Measurements from ENCODE around the gene LHPP.
A peak's percentile ranks its signal among the peaks of the same experiment; 100 is the strongest.

The LHPP gene

GRCh38 chr10:124509880-124510632 lies 48.4 kb downstream of the LHPP start:
- Histone ChIP-seq H2BK12ac (ENCODE audit: low read length in 2 of 2) (no peak overlapping the region), H3K14ac (ENCODE audit: low read length in 2 of 2) (no peak overlapping the region), H2AK5ac (ENCODE audit: low read length, severe bottlenecking) (no peak overlapping the region), H3K9me3 (ENCODE audit: control insufficient read depth, low read length) (no peaks in the 10 kb centered on the region), H2BK120ac (ENCODE audit: low read depth, low read length) (no peak overlapping the region), H2BK15ac (ENCODE audit: low read depth, poor library complexity, severe bottlenecking) (no peak overlapping the region), H3K9ac (ENCODE audit: low read length) (no peak overlapping the region), H3K18ac (ENCODE audit: low read depth in 1 of 2, low read length in 2 of 2) (no peak overlapping the region), H3K4me3 (ENCODE audit: insufficient read depth in 1 of 2, low read depth in 1 of 2, low read length in 2 of 2) (no peak overlapping the region), H3K23ac (ENCODE audit: low read length in 2 of 2) (no peak overlapping the region), H3K27me3 (ENCODE audit: control insufficient read depth in 1 of 2, insufficient read depth in 1 of 2, low read length in 2 of 2) (no peaks in the 10 kb centered on the region), H2BK5ac (ENCODE audit: low read depth, low read length, poor library complexity, severe bottlenecking) (no peak overlapping the region), H4K91ac (ENCODE audit: low read length) (no peak overlapping the region), H4K8ac (ENCODE audit: low read length) (no peak overlapping the region), H3K27ac (ENCODE audit: low read length, poor library complexity, severe bottlenecking) (no peak overlapping the region), H3K4ac (ENCODE audit: low read depth in 1 of 2, low read length in 2 of 2) (no peak overlapping the region), H2AFZ (ENCODE audit: low read depth, low read length) (no peak overlapping the region), H3K36me3 (ENCODE audit: control insufficient read depth in 1 of 2, insufficient read depth in 2 of 2, low read depth in 1 of 2, low read length in 2 of 2) (peaks cover 0 to 3% of the 10 kb centered on the region in 2 experiments), H3K4me1 (ENCODE audit: control insufficient read depth, insufficient read depth, low read depth, low read length) (no peaks in the 10 kb centered on the region), H3K79me1 (replicated peaks; ENCODE audit: low read length, poor library complexity, severe bottlenecking) (no peaks in the 10 kb centered on the region), H3K4me2 (ENCODE audit: low read length, poor library complexity, severe bottlenecking) (no peak overlapping the region)
- no peak for DNase-seq
- WGBS: 96% methylated on average over 27 of the region's 27 CpGs

GRCh38 chr10:124510759-124511158 lies 49.1 kb downstream of the LHPP start:
- Histone ChIP-seq H3K4me3 (ENCODE audit: insufficient read depth in 1 of 2, low read depth in 1 of 2, low read length in 2 of 2) (no peak overlapping the region), H3K18ac (ENCODE audit: low read depth in 1 of 2, low read length in 2 of 2) (no peak overlapping the region), H2BK5ac (ENCODE audit: low read depth, low read length, poor library complexity, severe bottlenecking) (no peak overlapping the region), H3K4me1 (ENCODE audit: control insufficient read depth, insufficient read depth, low read depth, low read length) (no peaks in the 10 kb centered on the region), H2AFZ (ENCODE audit: low read depth, low read length) (no peak overlapping the region), H3K9ac (ENCODE audit: low read length) (no peak overlapping the region), H3K14ac (ENCODE audit: low read length in 2 of 2) (no peak overlapping the region), H2AK5ac (ENCODE audit: low read length, severe bottlenecking) (no peak overlapping the region), H3K36me3 (ENCODE audit: control insufficient read depth in 1 of 2, insufficient read depth in 2 of 2, low read depth in 1 of 2, low read length in 2 of 2) (peaks cover 0 to 3% of the 10 kb centered on the region in 2 experiments), H3K79me1 (replicated peaks; ENCODE audit: low read length, poor library complexity, severe bottlenecking) (no peaks in the 10 kb centered on the region), H3K27me3 (ENCODE audit: control insufficient read depth in 1 of 2, insufficient read depth in 1 of 2, low read length in 2 of 2) (peaks cover 0 to 2% of the 10 kb centered on the region in 2 experiments), H3K4me2 (ENCODE audit: low read length, poor library complexity, severe bottlenecking) (no peak overlapping the region), H3K9me3 (ENCODE audit: control insufficient read depth, low read length) (no peaks in the 10 kb centered on the region), H2BK12ac (ENCODE audit: low read length in 2 of 2) (no peak overlapping the region), H4K91ac (ENCODE audit: low read length) (no peak overlapping the region), H3K4ac (ENCODE audit: low read depth in 1 of 2, low read length in 2 of 2) (no peak overlapping the region), H3K23ac (ENCODE audit: low read length in 2 of 2) (no peak overlapping the region), H3K27ac (ENCODE audit: low read length, poor library complexity, severe bottlenecking) (no peak overlapping the region), H2BK15ac (ENCODE audit: low read depth, poor library complexity, severe bottlenecking) (no peak overlapping the region), H2BK120ac (ENCODE audit: low read depth, low read length) (no peak overlapping the region), H4K8ac (ENCODE audit: low read length) (no peak overlapping the region)
- WGBS: 94% methylated on average over 10 of the region's 10 CpGs
- no peak for DNase-seq

GRCh38 chr10:124511205-124512039 lies 49.8 kb downstream of the LHPP start:
- Histone ChIP-seq H3K79me1 (replicated peaks; ENCODE audit: low read length, poor library complexity, severe bottlenecking) (no peaks in the 10 kb centered on the region), H3K14ac (ENCODE audit: low read length in 2 of 2) (no peak overlapping the region), H3K23ac (ENCODE audit: low read length in 2 of 2) (no peak overlapping the region), H3K36me3 (ENCODE audit: control insufficient read depth in 1 of 2, insufficient read depth in 2 of 2, low read depth in 1 of 2, low read length in 2 of 2) (peaks cover 0 to 3% of the 10 kb centered on the region in 2 experiments), H4K8ac (ENCODE audit: low read length) (peak overlapping the region; percentile 12), H3K4ac (ENCODE audit: low read depth in 1 of 2, low read length in 2 of 2) (no peak overlapping the region), H3K9ac (ENCODE audit: low read length) (no peak overlapping the region), H3K4me2 (ENCODE audit: low read length, poor library complexity, severe bottlenecking) (no peak overlapping the region), H3K9me3 (ENCODE audit: control insufficient read depth, low read length) (no peaks in the 10 kb centered on the region), H2BK120ac (ENCODE audit: low read depth, low read length) (no peak overlapping the region), H2BK15ac (ENCODE audit: low read depth, poor library complexity, severe bottlenecking) (no peak overlapping the region), H4K91ac (ENCODE audit: low read length) (no peak overlapping the region), H3K27ac (ENCODE audit: low read length, poor library complexity, severe bottlenecking) (no peak overlapping the region), H3K4me1 (ENCODE audit: control insufficient read depth, insufficient read depth, low read depth, low read length) (no peaks in the 10 kb centered on the region), H2BK5ac (ENCODE audit: low read depth, low read length, poor library complexity, severe bottlenecking) (no peak overlapping the region), H2AK5ac (ENCODE audit: low read length, severe bottlenecking) (no peak overlapping the region), H2AFZ (ENCODE audit: low read depth, low read length) (no peak overlapping the region), H2BK12ac (ENCODE audit: low read length in 2 of 2) (no peak overlapping the region), H3K18ac (ENCODE audit: low read depth in 1 of 2, low read length in 2 of 2) (no peak overlapping the region), H3K4me3 (ENCODE audit: insufficient read depth in 1 of 2, low read depth in 1 of 2, low read length in 2 of 2) (no peak overlapping the region), H3K27me3 (ENCODE audit: control insufficient read depth in 1 of 2, insufficient read depth in 1 of 2, low read length in 2 of 2) (peaks cover 0 to 3% of the 10 kb centered on the region in 2 experiments)
- no peak for DNase-seq
- 90% methylated on average over 14 of the region's 16 CpGs for WGBS

GRCh38 chr10:124512040-124512428 lies 50.4 kb downstream of the LHPP start:
- no peak overlapping the region for H3K18ac ChIP-seq (ENCODE audit: low read depth in 1 of 2, low read length in 2 of 2)
- H3K9me3 ChIP-seq (ENCODE audit: control insufficient read depth, low read length): no peaks in the 10 kb centered on the region
- H2BK12ac ChIP-seq (ENCODE audit: low read length in 2 of 2): no peak overlapping the region
- no peak overlapping the region for H3K4me3 ChIP-seq (ENCODE audit: insufficient read depth in 1 of 2, low read depth in 1 of 2, low read length in 2 of 2)
- no peak overlapping the region for H4K8ac ChIP-seq (ENCODE audit: low read length)
- H3K27me3 ChIP-seq (ENCODE audit: control insufficient read depth in 1 of 2, insufficient read depth in 1 of 2, low read length in 2 of 2): peaks cover 0 to 3% of the 10 kb centered on the region in 2 experiments
- no peak overlapping the region for H2AFZ ChIP-seq (ENCODE audit: low read depth, low read length)
- H3K36me3 ChIP-seq (ENCODE audit: control insufficient read depth in 1 of 2, insufficient read depth in 2 of 2, low read depth in 1 of 2, low read length in 2 of 2): peaks cover 0 to 3% of the 10 kb centered on the region in 2 experiments
- H3K14ac ChIP-seq (ENCODE audit: low read length in 2 of 2): no peak overlapping the region
- H2BK15ac ChIP-seq (ENCODE audit: low read depth, poor library complexity, severe bottlenecking): no peak overlapping the region
- 92% methylated on average over 8 of the region's 8 CpGs for whole genome bisulfite sequencing
- no peak overlapping the region for H3K27ac ChIP-seq (ENCODE audit: low read length, poor library complexity, severe bottlenecking)
- H4K91ac ChIP-seq (ENCODE audit: low read length): no peak overlapping the region
- no peak overlapping the region for H2AK5ac ChIP-seq (ENCODE audit: low read length, severe bottlenecking)
- H3K4me2 ChIP-seq (ENCODE audit: low read length, poor library complexity, severe bottlenecking): no peak overlapping the region
- H3K79me1 ChIP-seq (replicated peaks; ENCODE audit: low read length, poor library complexity, severe bottlenecking): no peaks in the 10 kb centered on the region
- no peak overlapping the region for H2BK120ac ChIP-seq (ENCODE audit: low read depth, low read length)
- no peak overlapping the region for H2BK5ac ChIP-seq (ENCODE audit: low read depth, low read length, poor library complexity, severe bottlenecking)
- H3K4me1 ChIP-seq (ENCODE audit: control insufficient read depth, insufficient read depth, low read depth, low read length): no peaks in the 10 kb centered on the region
- H3K4ac ChIP-seq (ENCODE audit: low read depth in 1 of 2, low read length in 2 of 2): no peak overlapping the region
- no peak overlapping the region for H3K23ac ChIP-seq (ENCODE audit: low read length in 2 of 2)
- H3K9ac ChIP-seq (ENCODE audit: low read length): no peak overlapping the region
- DNase-seq: no peak
